ENCODE measurements around the gene USP7. TPM values are rescaled to one million over a fixed set of nuclear protein-coding genes. Genes with fewer than 3 reads are reported as not detected.

The USP7 gene
- total and polyA plus RNA-seq, 8 donors: 70.4 to 159 (median 119) TPM

GRCh38 chr16:8948069-8948593 lies 15.6 kb downstream of the USP7 start:
- no peaks in the 10 kb centered on the region for H3K9me3 ChIP-seq
- H3K4me3 ChIP-seq: no peak overlapping the region
- no peak for DNase-seq
- H3K4me1 ChIP-seq: peaks cover 19 to 100% of the 10 kb centered on the region in 2 donors
- ATAC-seq: no peak
- no peaks in the 10 kb centered on the region for H3K36me3 ChIP-seq
- intact Hi-C loops (cut with DNase I): no loop called here
- TF ChIP-seq CTCF (IDR thresholded peaks at IDR 0.05): no peak
- H3K27me3 ChIP-seq: no peaks in the 10 kb centered on the region
- no peak overlapping the region for H3K27ac ChIP-seq

- no peaks in the 10 kb centered on the region for H3K36me3 ChIP-seq
- H3K27me3 ChIP-seq: no peaks in the 10 kb centered on the region
- H3K4me1 ChIP-seq: peaks cover 18 to 100% of the 10 kb centered on the region in 2 donors
- ATAC-seq (peak; percentile 42), DNase-seq (no peak)
- H3K9me3 ChIP-seq: no peaks in the 10 kb centered on the region
- no peak overlapping the region for H3K4me3 ChIP-seq
- no peak for TF ChIP-seq CTCF (IDR thresholded peaks at IDR 0.05)
- intact Hi-C loops (cut with DNase I): no loop called here
- no peak overlapping the region for H3K27ac ChIP-seq
Measured at GRCh38 chr16:8946544-8946943, 17.2 kb downstream of the USP7 start.

GRCh38 chr16:8945626-8946296 lies 17.9 kb downstream of the USP7 start:
- Histone ChIP-seq H3K27ac (no peak overlapping the region), H3K9me3 (no peaks in the 10 kb centered on the region), H3K4me3 (no peak overlapping the region), H3K4me1 (peaks cover 18 to 92% of the 10 kb centered on the region in 2 donors), H3K27me3 (no peaks in the 10 kb centered on the region), H3K36me3 (no peaks in the 10 kb centered on the region)
- ATAC-seq (no peak), DNase-seq (no peak)
- no peak for TF ChIP-seq CTCF (IDR thresholded peaks at IDR 0.05)
- intact Hi-C loops (cut with DNase I): no loop called here

DNA sequence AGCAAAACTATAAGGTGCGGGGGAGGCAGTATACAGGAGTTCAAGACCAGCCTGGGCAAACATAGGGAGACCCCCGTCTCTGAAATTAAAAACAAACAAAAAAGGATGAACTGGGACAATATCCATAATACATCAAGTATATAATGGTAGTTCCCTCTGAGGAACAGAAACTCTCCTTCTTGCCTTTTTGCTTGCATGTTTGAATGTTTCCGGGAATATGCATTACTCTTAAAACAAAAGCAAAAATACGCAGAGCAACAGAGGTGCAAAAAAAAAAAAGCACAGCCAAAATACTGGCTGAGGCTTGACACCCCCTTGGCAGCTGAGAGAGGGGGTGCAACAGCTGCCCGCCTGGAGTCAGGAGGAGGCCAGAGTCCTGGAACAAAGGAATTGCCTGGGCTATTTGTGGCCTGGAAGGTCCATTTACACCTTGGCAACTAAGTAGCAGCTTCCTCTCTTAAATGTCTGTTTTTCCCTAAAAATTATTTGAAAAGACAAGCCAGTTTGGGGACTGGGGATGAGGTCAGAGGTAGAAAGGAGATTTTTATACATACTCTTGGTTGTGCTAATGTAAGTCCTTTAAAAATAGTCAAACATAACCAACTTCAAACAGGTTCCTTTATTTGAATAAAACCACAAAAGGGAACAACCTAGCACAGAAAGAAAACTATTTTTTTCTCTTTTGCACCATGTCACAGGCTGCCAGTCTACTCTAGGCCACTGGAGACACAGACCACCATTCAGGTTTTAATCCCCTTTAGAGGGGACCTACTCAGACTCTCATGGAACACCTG lies 19.5 kb downstream of the USP7 start:
- intact Hi-C loops (cut with DNase I): no loop called here
- peaks cover 18 to 77% of the 10 kb centered on the region in 2 donors for H3K4me1 ChIP-seq
- H3K27me3 ChIP-seq: no peaks in the 10 kb centered on the region
- no peaks in the 10 kb centered on the region for H3K9me3 ChIP-seq
- TF ChIP-seq CTCF (IDR thresholded peaks at IDR 0.05): no peak
- H3K36me3 ChIP-seq: no peaks in the 10 kb centered on the region
- peak overlapping the region in 1 of 2 donors; percentile 55 for H3K27ac ChIP-seq
- ATAC-seq: peak; percentile 26
- H3K4me3 ChIP-seq: no peak overlapping the region
- no peak for DNase-seq
